Spinal cord (tissue), 10 donors: ENCODE data around the gene NPY4R. TPM values are rescaled to one million over a fixed set of nuclear protein-coding genes. Genes with fewer than 3 reads are reported as not detected.
"Not testable (repeated sequence)": the region's sequence is repeated elsewhere in the genome, so short reads cannot be mapped to it uniquely, and the experiment has no call there.

Experiments
- DNase-seq, 6 donors: peaks; one replicate each; pipeline versions ENCODE4 v3.0.0 to v3.0.0-alpha.2; 2013 to 2015; ENCODE audit warnings: low spot score in 6 of 6, low read depth in 4 of 6
- H3K27ac ChIP-seq: one replicate; pipeline ENCODE4 v1.5.1; 2013; ENCODE audit warnings: low read depth, low read length, control low read depth
- H3K27me3 ChIP-seq: one replicate; pipeline ENCODE4 v1.6.1; 2013; ENCODE audit warnings: low read length; ENCODE audit not compliant: control insufficient read depth, insufficient read depth
- H3K36me3 ChIP-seq: one replicate; pipeline ENCODE4 v1.6.1; 2013; ENCODE audit warnings: low read length; ENCODE audit not compliant: control insufficient read depth, insufficient read depth
- H3K4me1 ChIP-seq: one replicate; pipeline ENCODE4 v1.6.1; 2013; ENCODE audit warnings: low read length; ENCODE audit not compliant: control insufficient read depth, insufficient read depth
- H3K4me3 ChIP-seq: one replicate; pipeline ENCODE4 v1.5.1; 2013; ENCODE audit warnings: low read depth, low read length, control low read depth
- H3K9me3 ChIP-seq: one replicate; pipeline ENCODE4 v1.6.1; 2013; ENCODE audit warnings: low read length; ENCODE audit not compliant: control insufficient read depth, insufficient read depth
- WGBS: methylation state at CpG from one replicate; pipeline ENCODE4 v1.1.5; 2013; ENCODE audit warnings: missing lambda C conversion rate; ENCODE audit not compliant: insufficient coverage; 5-methylcytosine and 5-hydroxymethylcytosine counted together
- polyA plus RNA-seq, 2 donors: library from polyadenylated mRNA; unstranded; fragments of 120-200 nt; gene quantifications; one replicate each; pipeline ENCODE4 v1.2.1, GENCODE V29; 2013; ENCODE audit not compliant: insufficient read length in 2 of 2
- total RNA-seq, 2 donors: library from RNA; depleted of rRNA in 1 of 2; stranded (reverse); fragments of 120-200 nt in 1 of 2; fragments of >200 nt in 1 of 2; gene quantifications; one replicate each; pipeline versions ENCODE4 v1.2.3 to v1.2.4, GENCODE V29; 2013 to 2014
- donor health status: healthy.

Gene NPY4R
- total and polyA plus RNA-seq, 4 donors, result 0.24 to 0.63 (median 0.30) TPM; not detected in 1

DNA sequence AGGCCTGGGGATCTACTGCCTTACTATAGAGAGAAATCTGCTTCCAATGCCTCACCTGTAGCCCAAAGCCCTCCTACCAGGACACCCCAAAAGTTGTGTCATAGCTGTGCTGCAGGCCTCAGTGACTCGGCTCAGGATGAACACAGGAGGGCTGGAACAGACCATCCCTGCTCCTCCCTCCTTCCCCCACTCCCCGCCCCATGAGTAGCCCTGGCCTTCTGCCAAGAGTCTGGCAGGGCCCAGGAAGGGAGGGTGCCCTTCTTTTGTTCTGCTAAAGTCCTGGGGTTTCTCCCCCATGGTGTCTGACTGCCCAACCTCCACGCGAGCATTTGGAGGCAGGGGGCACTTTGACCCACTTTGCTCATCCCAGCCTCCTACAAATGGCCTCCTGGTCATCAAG lies 24.8 kb downstream of the NPY4R start:
- DNase-seq, H3K27me3 ChIP-seq, H3K27ac ChIP-seq, H3K4me1 ChIP-seq, H3K4me3 ChIP-seq, H3K36me3 ChIP-seq, H3K9me3 ChIP-seq: not testable (repeated sequence)
- no CpG with 5 or more reads among the region's 4 CpGs for WGBS

DNA sequence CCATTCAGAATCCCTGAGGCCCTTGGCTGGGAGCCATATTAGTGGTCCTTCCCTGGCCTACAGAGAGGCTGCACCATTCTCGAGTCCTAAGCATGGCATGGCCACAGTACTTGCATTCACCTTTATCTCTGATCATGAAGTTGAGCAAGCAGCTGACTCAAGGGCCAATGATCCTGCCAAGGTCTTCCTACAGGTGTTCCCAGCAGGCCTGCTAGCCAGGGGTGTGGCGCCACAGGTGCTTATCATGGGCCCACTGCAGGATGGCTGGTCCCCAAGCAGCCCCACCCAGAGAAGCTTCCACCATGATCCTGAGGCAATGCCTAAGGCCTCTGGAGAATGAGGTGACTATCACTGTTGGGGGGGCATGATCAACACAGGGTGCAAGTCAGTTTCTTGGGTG lies 42.2 kb downstream of the NPY4R start:
- H3K36me3 ChIP-seq, DNase-seq, H3K27me3 ChIP-seq, H3K4me3 ChIP-seq, H3K4me1 ChIP-seq, H3K27ac ChIP-seq, H3K9me3 ChIP-seq: not testable (repeated sequence)
- WGBS, result no CpG with 5 or more reads among the region's 2 CpGs

DNA sequence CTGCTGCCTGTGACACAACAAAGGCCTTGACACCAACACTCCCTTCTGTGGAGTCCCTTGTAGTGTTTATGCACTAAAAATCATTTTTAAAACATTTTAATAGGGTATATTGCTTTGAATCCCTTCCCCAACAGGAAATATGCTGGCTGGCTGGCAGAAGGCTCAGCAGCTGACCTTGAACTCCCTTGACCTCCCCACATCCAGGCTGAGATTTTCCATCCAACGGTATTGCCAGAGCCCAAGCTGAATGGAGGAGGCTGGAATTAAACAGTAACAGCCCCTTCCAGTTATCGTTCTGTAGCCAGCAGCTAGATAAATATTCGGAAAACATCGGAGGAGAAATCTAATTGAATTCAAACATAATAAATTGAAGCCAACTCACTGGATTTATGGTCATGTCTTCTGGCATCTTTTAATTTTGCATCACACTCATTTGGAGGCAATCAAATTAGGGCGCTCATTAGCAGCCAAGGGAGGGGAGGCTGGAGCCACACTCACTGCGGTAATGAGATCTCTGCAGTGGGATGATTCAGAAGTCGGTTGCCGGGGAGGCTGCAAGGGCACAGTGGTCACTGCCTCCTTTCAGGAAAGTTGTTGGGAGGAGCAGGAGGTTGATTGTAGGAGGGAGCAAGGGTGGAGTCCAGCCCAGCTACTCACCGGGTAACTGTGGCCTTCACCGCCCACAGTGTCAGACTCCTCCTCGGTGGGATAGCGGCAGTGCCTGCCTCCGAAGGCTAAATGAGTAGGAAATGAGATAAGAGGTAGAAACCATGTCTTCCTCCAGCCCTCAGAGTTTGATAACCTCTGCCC lies 46.0 kb downstream of the NPY4R start:
- WGBS, result no CpG with 5 or more reads among the region's 13 CpGs
- not testable (repeated sequence) for H3K4me3 ChIP-seq

DNA sequence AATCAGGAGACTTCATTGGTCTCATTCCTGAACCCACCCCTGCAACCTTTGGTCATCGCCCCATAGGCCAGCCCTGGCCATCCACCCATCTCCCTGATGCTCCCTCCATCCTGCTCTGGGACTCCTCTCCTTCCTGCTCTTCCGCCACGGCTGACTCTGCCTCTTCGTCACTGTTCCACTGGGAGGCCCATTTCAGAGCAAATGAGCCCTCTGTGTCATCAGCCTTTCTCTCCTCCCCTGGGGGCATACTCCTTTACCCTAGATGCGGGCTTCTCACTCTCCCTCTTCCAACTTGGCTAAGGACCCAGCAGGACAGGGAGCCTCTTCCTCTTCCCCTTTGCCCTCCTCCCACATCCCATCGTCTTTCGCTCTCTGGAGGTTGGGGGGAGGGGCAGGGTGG lies 47.5 kb downstream of the NPY4R start:
- not testable (repeated sequence) for DNase-seq, H3K4me3 ChIP-seq, H3K9me3 ChIP-seq, H3K27me3 ChIP-seq, H3K4me1 ChIP-seq, H3K27ac ChIP-seq, H3K36me3 ChIP-seq
- no CpG with 5 or more reads among the region's 7 CpGs for WGBS

More for the DNA sequence above, 46.0 kb downstream of the NPY4R start:
- H3K27me3 ChIP-seq, H3K9me3 ChIP-seq, H3K27ac ChIP-seq, H3K36me3 ChIP-seq, H3K4me1 ChIP-seq: not testable (repeated sequence)
- peak in 1 of 6 donors; percentile 4 for DNase-seq

DNA sequence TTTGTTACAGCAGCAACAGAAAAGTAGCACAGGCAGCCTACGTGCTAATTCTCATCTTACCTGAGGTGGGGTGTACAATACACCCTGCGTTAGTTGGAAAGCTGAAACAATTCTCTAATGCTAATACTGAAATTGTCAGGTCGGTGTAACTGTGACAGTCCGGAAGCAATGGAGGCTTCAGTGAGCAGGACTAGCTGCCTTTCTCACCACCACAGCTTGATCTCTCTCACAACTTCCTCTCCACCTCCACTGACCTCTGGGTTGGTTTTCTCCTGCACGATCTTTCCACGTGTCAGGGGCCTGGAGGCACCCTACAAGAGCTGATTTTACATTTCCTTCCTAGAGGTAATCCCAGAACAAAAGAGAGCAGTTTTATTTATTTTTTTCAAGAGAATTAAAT lies 50.5 kb downstream of the NPY4R start:
- H3K4me3 ChIP-seq, H3K36me3 ChIP-seq, DNase-seq, H3K4me1 ChIP-seq, H3K27ac ChIP-seq, H3K27me3 ChIP-seq, H3K9me3 ChIP-seq: not testable (repeated sequence)
- WGBS, result 100% methylated on average over 1 of the region's 6 CpGs

DNA sequence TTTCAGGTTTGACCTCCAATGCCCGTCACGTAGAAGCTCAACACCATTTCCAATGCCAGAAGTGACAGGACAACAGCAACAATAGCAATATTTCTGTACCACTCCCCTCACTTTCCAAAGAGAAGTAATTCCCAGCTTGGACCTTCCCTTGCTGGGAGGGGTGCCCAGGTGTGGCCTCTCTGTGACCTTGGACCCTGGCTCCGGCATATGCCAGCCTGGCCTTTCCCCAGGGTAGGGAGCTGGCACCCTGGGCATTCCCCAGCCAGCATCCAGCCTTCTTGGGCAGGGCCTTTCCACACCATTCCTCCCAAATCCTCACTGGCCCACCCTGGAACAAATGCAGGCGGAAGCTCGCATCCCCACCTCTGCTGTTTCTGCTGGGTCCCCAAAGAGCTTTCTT lies 53.1 kb downstream of the NPY4R start:
- H3K27ac ChIP-seq, H3K9me3 ChIP-seq, H3K4me3 ChIP-seq, DNase-seq, H3K36me3 ChIP-seq, H3K4me1 ChIP-seq, H3K27me3 ChIP-seq: not testable (repeated sequence)
- no CpG with 5 or more reads among the region's 5 CpGs for WGBS

DNA sequence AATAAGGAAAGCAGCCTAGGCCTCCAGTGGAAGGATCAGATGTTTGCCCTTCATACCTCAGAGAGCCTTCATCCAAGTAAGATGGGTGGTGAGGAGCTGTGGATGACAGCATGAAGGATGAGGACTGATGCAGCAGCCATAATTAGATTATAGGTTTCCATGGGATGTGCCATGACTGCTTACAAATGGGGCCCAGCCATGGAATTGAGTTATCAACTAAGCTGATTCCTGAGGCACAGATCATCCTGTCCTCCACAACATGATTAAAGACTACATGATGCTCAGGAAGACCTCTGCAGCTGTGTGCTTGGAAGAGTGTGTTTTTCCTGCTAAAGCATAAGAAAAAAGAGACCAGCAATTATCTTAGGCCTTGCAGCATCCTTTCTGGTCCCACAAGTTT lies 54.6 kb downstream of the NPY4R start:
- not testable (repeated sequence) for H3K4me3 ChIP-seq, H3K27me3 ChIP-seq, H3K36me3 ChIP-seq, H3K27ac ChIP-seq, H3K9me3 ChIP-seq, DNase-seq, H3K4me1 ChIP-seq

Other genes starting within 250 kb of the NPY4R start
- gene ANTXRL, start 179.0 kb downstream of the NPY4R start, total RNA-seq, result under 1 TPM in 1 of 2 donors, not detected in 1; 0.06 TPM
- not detected for gene ANTXRL, start 179.0 kb downstream of the NPY4R start, polyA plus RNA-seq
- not detected for gene ANXA8L1, start 90.2 kb downstream of the NPY4R start, total RNA-seq
- gene ANXA8L1, start 90.2 kb downstream of the NPY4R start, polyA plus RNA-seq, result not detected
- 1 to 10 TPM; 4.9 to 9.3 TPM for gene GPRIN2, start 90.7 kb upstream of the NPY4R start, total RNA-seq
- 10 to 100 TPM in 1 of 2 donors, 1 to 10 TPM in 1; 9.9 to 10.7 TPM for gene GPRIN2, start 90.7 kb upstream of the NPY4R start, polyA plus RNA-seq
- 1 to 10 TPM; 3.3 to 4.5 TPM for gene SYT15, start 113.2 kb upstream of the NPY4R start, total RNA-seq
- gene SYT15, start 113.2 kb upstream of the NPY4R start, polyA plus RNA-seq, result 10 to 100 TPM in 1 of 2 donors, 1 to 10 TPM in 1; 8.8 to 15.2 TPM